Stimulated activated CD8-positive, alpha-beta memory T cell treated with anti-CD3 and anti-CD28 coated beads, Interleukin-7, amount 100 ng/mL, for 48 hours (primary cell): Measurements from ENCODE around the gene ANTXR1.

ENCODE experiments used
- DNase-seq, 2 donors: peaks; one replicate each; pipeline ENCODE4 v3.0.0-alpha.2; 2020; ENCODE audit warnings: low read depth in 1 of 2; ENCODE audit errors: extremely low read depth in 1 of 2

Gene ANTXR1

DNA sequence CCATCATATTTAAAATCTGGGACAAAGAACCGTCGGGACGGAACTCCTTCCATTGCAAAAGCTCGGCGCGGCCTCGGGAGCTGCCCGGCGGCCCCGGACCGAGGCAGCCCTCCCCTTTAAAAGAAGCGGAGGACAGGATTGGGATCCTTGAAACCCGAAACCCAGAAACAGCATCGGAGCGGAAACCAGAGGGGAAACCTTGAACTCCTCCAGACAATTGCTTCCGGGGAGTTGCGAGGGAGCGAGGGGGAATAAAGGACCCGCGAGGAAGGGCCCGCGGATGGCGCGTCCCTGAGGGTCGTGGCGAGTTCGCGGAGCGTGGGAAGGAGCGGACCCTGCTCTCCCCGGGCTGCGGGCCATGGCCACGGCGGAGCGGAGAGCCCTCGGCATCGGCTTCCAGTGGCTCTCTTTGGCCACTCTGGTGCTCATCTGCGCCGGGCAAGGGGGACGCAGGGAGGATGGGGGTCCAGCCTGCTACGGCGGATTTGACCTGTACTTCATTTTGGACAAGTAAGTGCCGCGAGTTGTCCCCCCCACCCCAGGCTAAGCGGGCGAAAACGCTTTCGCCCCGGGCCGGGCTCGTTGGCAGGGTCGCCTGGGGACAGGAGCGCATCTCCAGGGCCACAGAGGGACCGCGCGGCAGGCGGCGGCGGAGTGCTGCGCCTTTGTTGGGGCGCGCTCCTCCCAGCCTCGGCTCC lies at the start of gene ANTXR1:
Gene ANTXR1 (plus strand): TSS at position 38 of the 698 bp plus-strand sequence. CDS start 321 bp downstream, at position 359.
- no peak for DNase-seq

DNA sequence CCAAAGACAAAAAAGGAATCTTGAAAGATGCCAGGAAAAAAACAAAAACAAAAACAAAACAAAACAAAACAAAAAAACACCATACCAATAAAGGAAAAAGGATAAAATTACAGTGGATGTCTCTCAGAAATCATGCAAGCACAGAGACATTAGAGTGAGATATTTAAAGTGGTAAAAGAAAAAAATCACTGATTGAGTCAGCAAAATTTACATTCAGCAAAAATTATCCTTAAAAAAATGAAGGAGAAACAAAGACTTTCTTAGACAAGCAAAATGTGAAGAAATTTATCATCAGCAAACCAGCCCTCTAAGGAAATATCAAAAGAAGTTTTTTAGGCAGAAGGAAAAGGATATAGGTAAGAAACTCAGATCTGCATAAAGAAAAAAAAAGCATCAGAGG lies 48.7 kb upstream of the ANTXR1 start:
- DNase-seq = no peak

GRCh38 chr2:68968221-68968620 lies 44.8 kb upstream of the ANTXR1 start:
- no peak for DNase-seq

GRCh38 chr2:68969736-68970490 lies 43.1 kb upstream of the ANTXR1 start:
- DNase-seq = no peak

DNA sequence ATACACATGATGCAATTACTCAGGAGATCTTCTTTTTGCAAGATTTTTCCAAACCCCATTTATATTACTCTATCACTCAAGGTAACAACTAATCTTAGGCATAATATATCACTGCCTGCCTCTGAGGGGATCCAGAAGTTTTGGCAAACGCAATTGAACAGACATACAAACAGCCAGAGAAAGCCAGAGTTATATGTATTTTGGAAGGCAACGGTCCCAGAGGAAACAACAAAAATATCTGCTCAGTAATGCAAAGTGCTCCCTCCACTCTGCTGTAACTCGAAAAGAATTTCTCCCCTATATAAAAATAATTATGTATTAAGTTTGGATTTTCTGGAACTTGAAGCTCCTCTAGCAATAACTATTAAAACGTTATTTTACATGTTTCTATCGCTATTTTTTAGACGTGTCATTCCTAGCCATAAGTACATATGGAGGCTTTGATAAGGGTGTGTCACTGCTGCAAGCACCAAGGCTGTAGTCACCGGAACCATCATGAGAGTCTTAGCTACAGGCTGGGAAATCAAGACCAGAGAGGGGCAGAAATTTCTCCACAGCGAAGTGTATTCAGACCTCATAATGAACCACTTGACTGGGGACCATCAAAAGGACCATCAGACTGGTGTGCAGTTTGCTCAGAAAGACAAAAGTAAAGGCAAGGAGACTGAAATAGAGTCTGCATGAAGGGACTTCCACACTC lies 42.3 kb upstream of the ANTXR1 start:
- no peak for DNase-seq

DNA sequence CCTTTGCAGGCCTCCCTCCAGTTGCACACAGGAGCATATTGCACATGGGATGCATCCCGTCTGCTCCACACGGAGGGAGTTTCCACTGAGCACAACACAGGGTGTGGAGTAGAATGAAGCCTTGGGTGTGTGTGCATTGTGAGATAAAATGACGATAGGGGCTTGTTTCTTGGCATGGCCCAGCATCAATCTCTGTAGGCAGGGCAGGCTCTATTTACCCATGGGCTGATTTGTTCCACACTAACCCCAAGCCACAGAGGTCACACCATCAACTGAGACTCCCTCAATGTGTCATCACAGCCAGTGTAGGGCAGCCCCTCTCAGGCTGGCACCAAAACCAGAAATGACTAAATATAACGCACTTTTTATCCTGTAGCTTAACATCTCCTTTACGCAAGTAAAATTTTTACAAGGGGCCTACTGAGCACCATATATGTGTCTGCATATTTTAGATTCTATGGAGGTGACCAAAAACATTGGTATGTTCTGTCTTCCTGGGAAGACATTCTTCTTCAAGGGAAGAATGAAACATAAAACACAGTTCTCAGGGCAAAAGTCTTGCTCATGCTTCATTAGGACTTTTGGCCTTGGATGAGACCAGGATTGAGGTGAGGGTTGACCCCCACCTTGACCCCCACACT lies 41.3 kb upstream of the ANTXR1 start:
- DNase-seq = peak in 1 of 2 donors; percentile 0

DNA sequence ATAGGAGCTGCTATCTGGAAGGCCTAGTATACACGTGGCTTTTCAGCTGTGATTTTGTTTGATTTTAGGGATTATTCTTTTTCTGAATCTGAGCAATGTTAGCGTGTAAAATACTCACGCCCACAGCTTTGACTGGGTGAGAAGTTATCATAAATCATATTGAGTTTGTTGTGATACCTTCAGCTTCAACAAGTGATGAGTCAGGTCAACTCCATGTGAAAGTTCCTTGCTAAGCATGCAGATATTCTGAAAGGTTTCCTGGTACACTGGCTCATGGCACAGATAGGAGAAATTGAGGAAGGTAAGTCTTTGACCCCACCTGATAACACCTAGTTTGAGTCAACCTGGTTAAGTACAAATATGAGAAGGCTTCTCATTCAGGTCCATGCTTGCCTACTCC lies 38.7 kb upstream of the ANTXR1 start, which contains the start of gene GKN1:
Gene GKN1 (plus strand): TSS at position 386 of the 400 bp plus-strand sequence. CDS start 42 bp downstream, outside the sequence.
- no peak for DNase-seq

- no peak for DNase-seq
Observed at GRCh38 chr2:68974946-68975665, 37.9 kb upstream of the ANTXR1 start.

DNA sequence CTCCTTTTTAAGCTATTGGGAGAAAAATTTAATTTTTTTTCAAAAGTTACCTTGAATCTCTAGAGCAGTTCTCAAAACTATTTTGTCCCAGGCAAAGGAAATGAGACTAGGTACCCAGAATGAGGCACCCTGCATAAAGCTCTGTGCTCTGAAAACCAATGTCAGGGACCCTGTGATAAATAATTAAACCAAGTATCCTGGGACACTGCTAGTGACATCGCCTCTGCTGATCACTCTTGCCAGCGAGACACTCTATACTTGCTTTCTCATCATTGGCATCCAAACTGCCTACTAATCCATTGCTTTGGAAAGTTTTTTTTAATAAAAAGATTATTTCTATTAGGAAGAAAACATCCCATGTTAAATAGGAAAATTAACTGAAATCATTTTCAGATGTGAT lies 37.1 kb upstream of the ANTXR1 start:
- no peak for DNase-seq

GRCh38 chr2:68977453-68977852 lies 35.5 kb upstream of the ANTXR1 start:
- DNase-seq = no peak

DNA sequence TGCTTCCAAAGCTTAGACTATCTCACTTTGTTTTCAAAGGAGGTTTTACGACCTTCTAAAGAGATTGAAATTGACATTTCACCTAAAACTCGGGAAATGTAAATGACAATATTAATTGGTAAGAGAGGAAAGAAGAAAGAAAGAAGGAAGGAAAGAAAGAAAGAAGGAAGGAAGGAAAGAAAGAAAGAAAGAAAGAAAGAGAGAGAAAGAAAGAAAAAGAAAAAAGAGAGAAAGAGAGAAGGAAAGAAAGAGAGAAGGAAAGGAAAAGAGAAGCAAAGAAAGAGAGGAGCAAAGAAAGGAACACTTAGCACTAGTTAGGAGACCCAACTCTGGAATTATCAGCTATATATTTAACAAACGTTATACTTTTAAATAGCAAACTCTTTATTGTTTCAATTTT lies 34.9 kb upstream of the ANTXR1 start:
- DNase-seq = no peak

DNA sequence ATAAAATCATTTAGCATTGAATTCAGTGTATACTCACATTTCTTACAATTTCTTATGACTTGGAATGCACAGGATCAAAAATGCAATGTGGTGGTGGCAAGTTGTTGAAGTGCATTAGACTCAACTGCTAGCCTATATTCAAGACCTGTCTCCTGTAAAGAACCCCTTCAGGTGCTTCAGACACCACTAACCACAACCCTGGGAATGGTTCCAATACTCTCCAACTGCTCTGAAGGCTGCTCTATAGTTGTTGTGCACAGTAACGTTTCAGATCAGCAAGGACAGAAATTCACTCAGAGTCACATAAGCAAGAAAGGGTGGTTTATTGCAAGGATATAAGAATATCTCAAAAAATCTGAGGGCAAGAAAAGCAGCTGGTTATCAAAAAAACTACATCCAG lies 32.0 kb upstream of the ANTXR1 start:
- DNase-seq = no peak

- DNase-seq = no peak
Observed at GRCh38 chr2:68987021-68987503, 25.9 kb upstream of the ANTXR1 start.

GRCh38 chr2:68989035-68989434 lies 23.9 kb upstream of the ANTXR1 start:
- no peak for DNase-seq

- DNase-seq = no peak
Observed at GRCh38 chr2:68992341-68992740, 20.6 kb upstream of the ANTXR1 start.

- no peak for DNase-seq
Observed at GRCh38 chr2:68992933-68993332, 20.0 kb upstream of the ANTXR1 start.

- DNase-seq = no peak
Observed at GRCh38 chr2:68993660-68994059, 19.3 kb upstream of the ANTXR1 start.

- no peak for DNase-seq
Observed at GRCh38 chr2:68994864-68995263, 18.1 kb upstream of the ANTXR1 start.

- no peak for DNase-seq
Observed at GRCh38 chr2:68995916-68996315, 17.1 kb upstream of the ANTXR1 start.

DNA sequence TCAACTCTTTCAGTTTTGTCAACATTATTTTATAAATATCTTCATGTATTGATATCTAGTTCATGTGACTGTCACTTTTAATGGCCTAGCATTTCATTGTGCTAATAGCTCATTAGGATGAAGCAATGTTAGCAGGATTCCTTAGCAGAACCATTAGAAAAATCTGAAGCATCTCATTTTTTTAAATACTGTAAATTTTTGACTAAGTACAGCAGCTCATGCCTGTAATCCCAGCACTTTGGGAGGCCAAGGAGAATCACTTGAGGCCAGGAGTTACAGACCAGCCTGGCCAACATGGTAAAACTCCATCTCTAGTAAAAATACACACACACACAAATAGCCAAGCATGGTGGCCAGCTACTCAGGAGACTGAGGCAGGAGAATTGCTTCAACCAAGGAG lies 15.6 kb upstream of the ANTXR1 start:
- DNase-seq = no peak
